Liver (tissue), 9 donors: ENCODE results near the gene POU6F2. TPM values are rescaled to one million over a fixed set of nuclear protein-coding genes. Genes with fewer than 3 reads are reported as not detected.

Experiments
- DNase-seq: peaks from one replicate; pipeline ENCODE4 v3.0.0-alpha.2; 2017; ENCODE audit warnings: low spot score
- H3K27ac ChIP-seq, 2 donors: one replicate each; pipeline ENCODE4 v1.7.0; 2013; ENCODE audit warnings: inconsistent platforms in 2 of 2, low read length in 2 of 2, control low read depth in 1 of 2, low read depth in 1 of 2, mild to moderate bottlenecking in 1 of 2
- H3K27me3 ChIP-seq, 4 donors: one replicate each; pipeline versions ENCODE4 v1.6.1 to v1.7.0; 2013; ENCODE audit warnings: low read length in 3 of 4, inconsistent platforms in 1 of 4, mild to moderate bottlenecking in 1 of 4, moderate library complexity in 1 of 4; ENCODE audit not compliant: control insufficient read depth in 4 of 4, insufficient read depth in 4 of 4
- H3K36me3 ChIP-seq, 4 donors: one replicate each; pipeline versions ENCODE4 v1.6.1 to v1.7.0; 2013; ENCODE audit warnings: low read length in 3 of 4, mild to moderate bottlenecking in 3 of 4, low read depth in 1 of 4, moderate library complexity in 1 of 4; ENCODE audit not compliant: control insufficient read depth in 4 of 4, insufficient read depth in 3 of 4
- H3K4me1 ChIP-seq, 4 donors: one replicate each; pipeline versions ENCODE4 v1.6.1 to v1.7.0; 2013; ENCODE audit warnings: low read length in 3 of 4, mild to moderate bottlenecking in 3 of 4, moderate library complexity in 1 of 4; ENCODE audit not compliant: control insufficient read depth in 4 of 4, insufficient read depth in 4 of 4
- H3K4me3 ChIP-seq, 3 donors: one replicate each; pipeline versions ENCODE4 v1.6.1 to v1.7.0; 2013; ENCODE audit warnings: low read length in 3 of 3, control low read depth in 1 of 3, low read depth in 1 of 3, mild to moderate bottlenecking in 1 of 3
- H3K9ac ChIP-seq, 2 donors: one replicate each; pipeline ENCODE4 v1.7.0; 2013; ENCODE audit warnings: low read length in 2 of 2, mild to moderate bottlenecking in 2 of 2, moderate library complexity in 2 of 2, control low read depth in 1 of 2, low read depth in 1 of 2
- H3K9me3 ChIP-seq, 4 donors: one replicate each; pipeline versions ENCODE4 v1.6.1 to v1.7.0; 2013; ENCODE audit warnings: low read length in 3 of 4; ENCODE audit not compliant: control insufficient read depth in 4 of 4
- EGR1 ChIP-seq, 2 donors: IDR thresholded peaks; 2 replicates each; pipeline ENCODE4 v1.6.1; 2016 to 2018; ENCODE audit warnings: antibody characterized with exemption in 2 of 2, low read depth in 2 of 2
- FOXA1 ChIP-seq: IDR thresholded peaks from 2 replicates; pipeline ENCODE4 v1.6.1; 2016; ENCODE audit warnings: antibody characterized with exemption
- FOXA2 ChIP-seq: IDR thresholded peaks from 2 replicates; pipeline ENCODE4 v1.6.1; 2016; ENCODE audit warnings: antibody characterized with exemption
- GABPA ChIP-seq, 2 donors: IDR thresholded peaks in 1 of 2; conservative IDR thresholded peaks in 1 of 2; 2 replicates each; pipeline ENCODE4 v1.6.1; 2016; ENCODE audit warnings: antibody characterized with exemption in 2 of 2, mild to moderate bottlenecking in 1 of 2, moderate library complexity in 1 of 2
- HNF4A ChIP-seq, 2 donors: conservative IDR thresholded peaks; 2 replicates each; pipeline ENCODE4 v1.6.1; 2016; ENCODE audit warnings: antibody characterized with exemption in 2 of 2, mild to moderate bottlenecking in 2 of 2
- HNF4G ChIP-seq: IDR thresholded peaks from 2 replicates; pipeline ENCODE4 v1.6.1; 2016; ENCODE audit warnings: antibody characterized with exemption
- JUND ChIP-seq, 2 donors: IDR thresholded peaks; 2 replicates each; pipeline ENCODE4 v1.6.1; 2016; ENCODE audit warnings: antibody characterized with exemption in 2 of 2
- NR2F2 ChIP-seq: IDR thresholded peaks from 2 replicates; pipeline ENCODE4 v1.6.1; 2016; ENCODE audit warnings: antibody characterized with exemption
- RAD21 ChIP-seq, 2 donors: IDR thresholded peaks; 2 replicates each; pipeline ENCODE4 v1.6.1; 2016; ENCODE audit warnings: antibody characterized with exemption in 2 of 2, mild to moderate bottlenecking in 2 of 2
- RXRA ChIP-seq, 2 donors: IDR thresholded peaks; 2 replicates each; pipeline ENCODE4 v1.6.1; 2017 to 2018; ENCODE audit warnings: antibody characterized with exemption in 2 of 2, mild to moderate bottlenecking in 1 of 2
- SP1 ChIP-seq: IDR thresholded peaks from 2 replicates; pipeline ENCODE4 v1.6.1; 2018; ENCODE audit warnings: antibody characterized with exemption, mild to moderate bottlenecking
- TAF1 ChIP-seq: conservative IDR thresholded peaks from 2 replicates; pipeline ENCODE4 v1.6.1; 2016; ENCODE audit warnings: antibody characterized with exemption, mild to moderate bottlenecking
- YY1 ChIP-seq: IDR thresholded peaks from 2 replicates; pipeline ENCODE4 v1.6.1; 2016; ENCODE audit warnings: antibody characterized with exemption, mild to moderate bottlenecking
- WGBS: extraction: QIAGEN DNeasy Blood & Tissue Kit; methylation state at CpG from one replicate; pipeline ENCODE4 v1.1.7; 2013; 5-methylcytosine and 5-hydroxymethylcytosine counted together
- polyA plus RNA-seq, 2 donors: library from polyadenylated mRNA; stranded (reverse) in 1 of 2; unstranded in 1 of 2; fragments of 200-250 nt in 1 of 2; fragments of >200 nt in 1 of 2; fragmentation: Nextera tagmentation in 1 of 2; extraction: Ambion mirVana in 1 of 2; gene quantifications; one replicate each; pipeline versions ENCODE4 v1.2.1 to v1.2.3, GENCODE V29; 2013 to 2015
- total RNA-seq, 2 donors: library from RNA; depleted of rRNA; stranded (reverse); fragments of >200 nt; gene quantifications; one replicate each; pipeline ENCODE4 v1.2.3, GENCODE V29; 2014
- TF ChIP-seq, protein P1 (sequence below): fragments of 150-350 bp; IDR thresholded peaks from 2 replicates; pipeline ENCODE4 v1.5.1; 2017; ENCODE audit warnings: improper control_type of control experiment, low read depth, low read length; ENCODE audit not compliant: missing input control
- TF ChIP-seq, protein P2 (sequence below): IDR thresholded peaks from 2 replicates; pipeline ENCODE4 v1.6.1; 2016; ENCODE audit warnings: antibody characterized with exemption
- TF ChIP-seq, protein P3 (sequence below): IDR thresholded peaks from 2 replicates; pipeline ENCODE4 v1.6.1; 2016; ENCODE audit warnings: antibody characterized with exemption, mild to moderate bottlenecking
- TF ChIP-seq, protein P4 (sequence below): IDR thresholded peaks from 2 replicates; pipeline ENCODE4 v1.6.1; 2016; ENCODE audit warnings: antibody characterized with exemption
- TF ChIP-seq, protein P5 (sequence below): IDR thresholded peaks from 2 replicates; pipeline ENCODE4 v1.6.1; 2016; ENCODE audit warnings: antibody characterized with exemption
- donor health status: healthy.
- donor health status: healthy.
- donor health status: healthy.
- donor health status: healthy.
- donor health status: healthy.

POU6F2 gene
- total and polyA plus RNA-seq, 4 donors, result under 0.01 to 0.24 (median 0.08) TPM; not detected in 1

DNA sequence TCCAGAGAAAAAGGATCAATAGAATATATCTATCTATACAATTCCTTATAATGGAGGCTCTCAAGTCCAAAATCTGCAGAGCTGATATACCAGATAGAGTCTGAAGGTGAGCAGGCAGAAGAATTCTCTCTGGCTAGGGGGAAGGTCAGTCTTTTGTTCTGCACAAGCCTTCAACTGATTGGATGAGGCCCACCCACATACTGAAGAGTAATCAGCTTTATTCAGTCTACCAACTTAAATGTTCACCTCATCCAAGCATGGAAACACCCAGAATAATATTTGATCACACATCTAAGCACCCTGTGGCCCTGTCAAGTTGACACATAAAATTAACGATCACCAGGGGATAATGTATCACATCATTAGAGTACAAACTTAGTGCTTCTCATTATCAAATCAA is 394.7 kb downstream of the POU6F2 start (continued):
- TF ChIP-seq, protein P1, sequence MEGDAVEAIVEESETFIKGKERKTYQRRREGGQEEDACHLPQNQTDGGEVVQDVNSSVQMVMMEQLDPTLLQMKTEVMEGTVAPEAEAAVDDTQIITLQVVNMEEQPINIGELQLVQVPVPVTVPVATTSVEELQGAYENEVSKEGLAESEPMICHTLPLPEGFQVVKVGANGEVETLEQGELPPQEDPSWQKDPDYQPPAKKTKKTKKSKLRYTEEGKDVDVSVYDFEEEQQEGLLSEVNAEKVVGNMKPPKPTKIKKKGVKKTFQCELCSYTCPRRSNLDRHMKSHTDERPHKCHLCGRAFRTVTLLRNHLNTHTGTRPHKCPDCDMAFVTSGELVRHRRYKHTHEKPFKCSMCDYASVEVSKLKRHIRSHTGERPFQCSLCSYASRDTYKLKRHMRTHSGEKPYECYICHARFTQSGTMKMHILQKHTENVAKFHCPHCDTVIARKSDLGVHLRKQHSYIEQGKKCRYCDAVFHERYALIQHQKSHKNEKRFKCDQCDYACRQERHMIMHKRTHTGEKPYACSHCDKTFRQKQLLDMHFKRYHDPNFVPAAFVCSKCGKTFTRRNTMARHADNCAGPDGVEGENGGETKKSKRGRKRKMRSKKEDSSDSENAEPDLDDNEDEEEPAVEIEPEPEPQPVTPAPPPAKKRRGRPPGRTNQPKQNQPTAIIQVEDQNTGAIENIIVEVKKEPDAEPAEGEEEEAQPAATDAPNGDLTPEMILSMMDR, result no peak
- TF ChIP-seq HNF4G (no peak), RAD21 (IDR thresholded peaks at IDR 0.05) (no peak)

DNA sequence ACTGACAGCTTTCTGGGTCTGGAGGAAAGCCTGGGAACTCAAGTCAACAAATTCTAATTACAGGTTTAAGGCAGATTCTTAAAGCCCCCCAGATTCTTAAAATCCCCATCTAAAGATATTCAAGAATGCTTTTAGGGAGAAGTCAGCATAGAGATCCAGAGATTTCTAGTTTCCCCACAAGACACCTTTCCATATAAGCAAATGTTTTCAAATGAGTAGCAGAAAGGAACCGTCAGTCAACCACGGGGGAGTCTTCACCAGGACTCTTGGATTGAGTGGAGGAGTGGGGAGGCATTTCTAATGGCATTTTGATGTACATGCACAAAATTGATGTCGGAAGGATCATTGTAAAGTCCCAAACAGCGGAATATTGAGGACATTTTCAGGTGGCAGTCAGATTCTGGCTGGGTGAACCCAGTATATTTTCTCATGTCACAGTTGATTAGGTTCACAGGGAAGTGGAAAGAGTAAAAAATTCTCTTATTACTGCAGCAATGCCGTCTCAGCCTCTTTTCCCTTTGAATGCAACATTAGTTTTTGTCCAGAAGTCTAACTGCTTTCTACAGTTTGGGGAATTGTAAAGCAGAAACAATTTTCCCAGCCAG is 396.8 kb downstream of the POU6F2 start:
- Histone ChIP-seq H3K4me1 (no peaks in the 10 kb centered on the region), H3K27me3 (no peaks in the 10 kb centered on the region), H3K4me3 (no peak overlapping the region), H3K9ac (no peak overlapping the region), H3K9me3 (no peaks in the 10 kb centered on the region), H3K36me3 (no peaks in the 10 kb centered on the region), H3K27ac (no peak overlapping the region)
- no peak for TF ChIP-seq SP1
- TF ChIP-seq, protein P2, sequence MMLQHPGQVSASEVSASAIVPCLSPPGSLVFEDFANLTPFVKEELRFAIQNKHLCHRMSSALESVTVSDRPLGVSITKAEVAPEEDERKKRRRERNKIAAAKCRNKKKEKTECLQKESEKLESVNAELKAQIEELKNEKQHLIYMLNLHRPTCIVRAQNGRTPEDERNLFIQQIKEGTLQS, result no peak
- no peak for TF ChIP-seq RAD21 (IDR thresholded peaks at IDR 0.05)
- TF ChIP-seq NR2F2, result no peak
- TF ChIP-seq JUND (IDR thresholded peaks at IDR 0.05), result no peak
- no peak for TF ChIP-seq FOXA1
- TF ChIP-seq, protein P3, sequence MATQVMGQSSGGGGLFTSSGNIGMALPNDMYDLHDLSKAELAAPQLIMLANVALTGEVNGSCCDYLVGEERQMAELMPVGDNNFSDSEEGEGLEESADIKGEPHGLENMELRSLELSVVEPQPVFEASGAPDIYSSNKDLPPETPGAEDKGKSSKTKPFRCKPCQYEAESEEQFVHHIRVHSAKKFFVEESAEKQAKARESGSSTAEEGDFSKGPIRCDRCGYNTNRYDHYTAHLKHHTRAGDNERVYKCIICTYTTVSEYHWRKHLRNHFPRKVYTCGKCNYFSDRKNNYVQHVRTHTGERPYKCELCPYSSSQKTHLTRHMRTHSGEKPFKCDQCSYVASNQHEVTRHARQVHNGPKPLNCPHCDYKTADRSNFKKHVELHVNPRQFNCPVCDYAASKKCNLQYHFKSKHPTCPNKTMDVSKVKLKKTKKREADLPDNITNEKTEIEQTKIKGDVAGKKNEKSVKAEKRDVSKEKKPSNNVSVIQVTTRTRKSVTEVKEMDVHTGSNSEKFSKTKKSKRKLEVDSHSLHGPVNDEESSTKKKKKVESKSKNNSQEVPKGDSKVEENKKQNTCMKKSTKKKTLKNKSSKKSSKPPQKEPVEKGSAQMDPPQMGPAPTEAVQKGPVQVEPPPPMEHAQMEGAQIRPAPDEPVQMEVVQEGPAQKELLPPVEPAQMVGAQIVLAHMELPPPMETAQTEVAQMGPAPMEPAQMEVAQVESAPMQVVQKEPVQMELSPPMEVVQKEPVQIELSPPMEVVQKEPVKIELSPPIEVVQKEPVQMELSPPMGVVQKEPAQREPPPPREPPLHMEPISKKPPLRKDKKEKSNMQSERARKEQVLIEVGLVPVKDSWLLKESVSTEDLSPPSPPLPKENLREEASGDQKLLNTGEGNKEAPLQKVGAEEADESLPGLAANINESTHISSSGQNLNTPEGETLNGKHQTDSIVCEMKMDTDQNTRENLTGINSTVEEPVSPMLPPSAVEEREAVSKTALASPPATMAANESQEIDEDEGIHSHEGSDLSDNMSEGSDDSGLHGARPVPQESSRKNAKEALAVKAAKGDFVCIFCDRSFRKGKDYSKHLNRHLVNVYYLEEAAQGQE, result no peak
- TF ChIP-seq RXRA (IDR thresholded peaks at IDR 0.05), result no peak
- no peak for TF ChIP-seq FOXA2
- TF ChIP-seq, protein P4, sequence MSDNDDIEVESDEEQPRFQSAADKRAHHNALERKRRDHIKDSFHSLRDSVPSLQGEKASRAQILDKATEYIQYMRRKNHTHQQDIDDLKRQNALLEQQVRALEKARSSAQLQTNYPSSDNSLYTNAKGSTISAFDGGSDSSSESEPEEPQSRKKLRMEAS, result no peak
- no peak for TF ChIP-seq GABPA (IDR thresholded peaks at IDR 0.05 in 1 of 2, conservative IDR thresholded peaks at IDR 0.05 in 1 of 2)
- TF ChIP-seq TAF1, result no peak
- TF ChIP-seq YY1, result no peak
- TF ChIP-seq, protein P1, result no peak
- no peak for TF ChIP-seq HNF4G
- TF ChIP-seq, protein P5, sequence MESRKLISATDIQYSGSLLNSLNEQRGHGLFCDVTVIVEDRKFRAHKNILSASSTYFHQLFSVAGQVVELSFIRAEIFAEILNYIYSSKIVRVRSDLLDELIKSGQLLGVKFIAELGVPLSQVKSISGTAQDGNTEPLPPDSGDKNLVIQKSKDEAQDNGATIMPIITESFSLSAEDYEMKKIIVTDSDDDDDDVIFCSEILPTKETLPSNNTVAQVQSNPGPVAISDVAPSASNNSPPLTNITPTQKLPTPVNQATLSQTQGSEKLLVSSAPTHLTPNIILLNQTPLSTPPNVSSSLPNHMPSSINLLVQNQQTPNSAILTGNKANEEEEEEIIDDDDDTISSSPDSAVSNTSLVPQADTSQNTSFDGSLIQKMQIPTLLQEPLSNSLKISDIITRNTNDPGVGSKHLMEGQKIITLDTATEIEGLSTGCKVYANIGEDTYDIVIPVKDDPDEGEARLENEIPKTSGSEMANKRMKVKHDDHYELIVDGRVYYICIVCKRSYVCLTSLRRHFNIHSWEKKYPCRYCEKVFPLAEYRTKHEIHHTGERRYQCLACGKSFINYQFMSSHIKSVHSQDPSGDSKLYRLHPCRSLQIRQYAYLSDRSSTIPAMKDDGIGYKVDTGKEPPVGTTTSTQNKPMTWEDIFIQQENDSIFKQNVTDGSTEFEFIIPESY, result no peak
- TF ChIP-seq HNF4A (conservative IDR thresholded peaks at IDR 0.05), result no peak
- no peak for TF ChIP-seq EGR1 (IDR thresholded peaks at IDR 0.05; ENCODE audit: low read depth in 2 of 2)
- no peak for DNase-seq
- WGBS, result 83% methylated on average over 5 of the region's 5 CpGs
